GM19467 (cell line): Measurements from ENCODE around the gene OOSP2.
"Not testable (repeated sequence)": the region's sequence is repeated elsewhere in the genome, so short reads cannot be mapped to it uniquely, and the experiment has no call there.

Experiments
- ATAC-seq: cut with Tn5 transposase; IDR thresholded peaks from one replicate; pipeline ENCODE4 v1.9.1; 2021; ENCODE audit warnings: mild to moderate bottlenecking, moderate library complexity; ENCODE audit not compliant: unreplicated experiment

Gene OOSP2

GRCh38 chr11:60040109-60040508 lies at the start of gene OOSP2:
TSS of gene OOSP2 (plus strand) at chr11:60040409. CDS start at chr11:60040460, 51 bp downstream.
- no peak for ATAC-seq

GRCh38 chr11:59990421-59990820 lies 49.8 kb upstream of the OOSP2 start:
- no peak for ATAC-seq

DNA sequence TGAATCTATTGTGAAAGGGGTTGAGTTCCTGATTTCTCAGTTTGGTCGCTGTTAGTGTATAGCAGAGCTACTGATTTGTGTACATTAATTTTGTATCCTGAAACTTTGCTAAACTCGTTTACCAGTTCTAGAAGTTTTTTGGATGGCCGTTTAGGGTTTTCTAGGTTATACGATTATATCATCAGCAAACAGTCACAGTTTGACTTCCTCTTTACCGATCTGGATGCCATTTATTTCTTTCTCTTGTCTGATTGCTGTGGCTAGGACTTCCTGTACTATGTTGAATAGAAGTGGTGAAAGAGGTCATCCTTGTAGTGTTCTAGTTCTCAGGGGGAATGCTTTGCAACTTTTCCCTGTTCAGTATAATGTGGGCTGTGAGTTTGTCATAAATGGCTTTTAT lies 47.8 kb upstream of the OOSP2 start:
- ATAC-seq = no peak

- no peak for ATAC-seq
These were observed 42.4 kb upstream of the OOSP2 start for GRCh38 chr11:59997800-59998199.

DNA sequence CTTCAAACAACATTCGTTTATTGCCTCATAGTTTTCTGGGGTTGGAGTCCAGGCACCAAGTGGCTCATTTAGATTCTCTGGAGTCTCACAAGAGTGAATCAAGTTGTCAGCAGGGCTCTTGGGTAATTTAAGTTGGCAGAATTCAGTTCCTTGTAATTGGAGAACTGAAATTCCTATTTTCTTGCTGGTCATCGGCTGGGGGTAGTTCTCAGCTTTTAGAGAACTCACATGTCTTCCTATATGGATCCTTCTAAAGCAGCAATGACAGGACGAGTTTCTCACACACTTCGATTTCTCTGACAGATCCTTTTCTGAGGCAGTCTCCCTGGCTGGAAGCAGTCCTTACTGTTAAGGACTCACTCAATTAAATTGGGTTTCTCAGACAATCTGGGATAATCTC lies 40.5 kb upstream of the OOSP2 start:
- ATAC-seq = no peak

DNA sequence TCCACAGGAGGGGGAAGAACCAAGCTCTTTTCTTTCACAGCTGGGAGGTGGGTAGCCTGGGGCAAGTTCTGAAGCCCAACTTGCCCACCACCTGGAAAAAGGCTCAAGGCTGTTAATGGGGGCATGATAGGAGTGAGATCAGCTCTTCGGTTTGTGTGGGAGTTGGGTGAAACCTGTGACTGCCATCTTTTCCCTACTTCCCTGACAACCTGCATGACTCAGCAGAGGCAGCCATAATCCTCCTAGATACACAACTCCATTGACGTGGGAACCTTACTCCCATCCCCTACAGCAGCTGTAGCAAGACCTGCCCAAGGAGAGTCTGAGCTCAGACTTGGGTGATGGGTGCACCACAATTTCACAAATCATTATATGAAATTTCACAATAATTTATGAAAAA lies 36.5 kb upstream of the OOSP2 start:
- ATAC-seq = no peak

- ATAC-seq = no peak
These were observed 34.8 kb upstream of the OOSP2 start for GRCh38 chr11:60005360-60005759.

- no peak for ATAC-seq
These were observed 23.3 kb upstream of the OOSP2 start, which contains the start of gene OOSP4B for GRCh38 chr11:60016881-60017280. TSS of gene OOSP4B (plus strand) at chr11:60017181.

- ATAC-seq = no peak
These were observed 22.2 kb upstream of the OOSP2 start for GRCh38 chr11:60018058-60018457.

DNA sequence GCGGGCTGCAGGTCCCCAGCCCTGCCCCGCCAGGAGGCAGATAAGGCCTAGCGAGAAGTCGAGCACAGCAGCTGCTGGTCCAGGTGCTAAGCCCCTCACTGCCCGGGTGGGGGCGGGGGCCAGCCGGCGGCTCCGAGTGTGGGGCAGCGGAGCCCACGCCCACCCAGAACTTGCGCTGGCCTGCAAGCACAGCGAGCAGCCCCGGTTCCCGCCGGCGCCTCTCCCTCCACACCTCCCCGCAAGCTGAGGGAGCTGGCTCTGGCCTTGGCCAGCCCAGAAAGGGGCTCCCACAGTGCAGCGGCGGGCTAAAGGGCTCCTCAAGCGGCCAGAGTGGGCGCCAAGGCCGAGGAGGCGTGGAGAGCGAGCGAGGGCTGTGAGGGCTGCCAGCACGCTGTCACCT lies 19.8 kb upstream of the OOSP2 start:
- ATAC-seq = not testable (repeated sequence)

DNA sequence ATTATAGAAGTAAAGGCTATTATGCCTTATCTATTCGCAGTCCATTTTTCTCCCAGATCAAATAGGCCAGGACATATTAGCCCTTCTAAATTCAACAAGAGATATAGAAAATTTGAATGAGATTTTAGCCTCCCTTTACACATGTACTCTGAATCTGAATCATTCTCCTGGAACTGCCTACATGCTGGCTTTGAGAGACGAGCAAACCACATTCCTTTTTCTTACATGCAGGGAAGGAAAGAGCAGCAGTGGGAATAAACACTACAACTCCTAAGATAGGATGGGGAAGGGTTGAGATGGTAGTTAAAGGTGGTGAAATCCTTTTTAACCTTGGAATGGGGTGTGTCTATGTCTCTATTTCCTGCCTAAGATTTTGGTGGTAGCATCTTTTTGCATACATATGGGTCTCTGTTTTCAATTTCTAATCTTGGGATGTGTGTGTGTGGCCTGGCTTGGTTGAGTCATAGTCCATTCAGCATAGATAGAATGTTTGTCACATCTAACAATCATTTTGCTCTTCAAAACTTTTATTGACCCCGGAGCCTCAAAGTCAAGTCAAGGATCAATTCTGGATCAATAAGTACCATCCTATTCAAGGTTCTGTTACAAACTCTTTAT lies 11.1 kb upstream of the OOSP2 start:
- no peak for ATAC-seq

DNA sequence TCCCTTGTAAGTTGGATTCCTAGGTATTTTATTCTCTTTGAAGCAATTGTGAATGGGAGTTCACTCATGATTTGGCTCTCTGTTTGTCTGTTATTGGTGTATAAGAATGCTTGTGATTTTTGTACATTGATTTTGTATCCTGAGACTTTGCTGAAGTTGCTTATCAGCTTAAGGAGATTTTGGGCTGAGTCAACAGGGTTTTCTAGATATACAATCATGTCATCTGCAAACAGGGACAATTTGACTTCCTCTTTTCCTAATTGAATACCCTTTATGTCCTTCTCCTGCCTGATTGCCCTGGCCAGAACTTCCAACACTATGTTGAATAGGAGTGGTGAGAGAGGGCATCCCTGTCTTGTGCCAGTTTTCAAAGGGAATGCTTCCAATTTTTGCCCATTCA lies 10.2 kb downstream of the OOSP2 start:
- ATAC-seq = not testable (repeated sequence)

GRCh38 chr11:60050839-60051238 lies 10.6 kb downstream of the OOSP2 start:
- not testable (repeated sequence) for ATAC-seq

DNA sequence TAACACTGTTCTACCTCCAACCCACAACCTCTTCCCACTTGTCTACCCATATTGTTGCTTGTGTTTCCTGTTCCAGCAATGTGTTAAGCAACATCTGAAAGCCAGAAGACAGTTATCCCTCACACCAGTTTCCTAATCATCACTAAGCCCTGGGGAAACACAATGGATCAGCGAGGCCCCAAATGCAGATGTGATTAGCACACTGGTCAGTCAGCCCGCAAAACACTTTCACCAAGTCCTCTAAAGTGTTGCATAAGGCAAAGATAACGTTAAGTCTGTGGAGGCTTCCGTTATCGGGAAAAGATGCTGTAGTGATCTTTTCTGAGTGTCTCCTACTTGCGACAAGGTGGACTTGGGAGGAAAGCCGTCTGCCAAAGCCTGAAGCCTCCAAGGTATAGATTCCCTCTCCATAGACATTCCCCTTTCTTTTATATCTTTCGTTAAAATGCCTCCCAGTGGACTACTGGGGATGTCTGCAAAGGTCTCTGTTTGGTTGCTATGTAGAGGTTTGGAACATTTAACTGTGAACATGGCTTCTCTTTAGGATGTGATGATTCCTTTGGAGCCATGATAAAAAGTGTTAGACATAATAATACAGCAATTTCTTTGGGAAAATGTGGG lies 16.2 kb downstream of the OOSP2 start, which contains the start of gene MS4A3:
Gene MS4A3 (plus strand): TSS at position 317 of the 621 bp plus-strand sequence. CDS start 4,496 bp downstream, outside the sequence.
- ATAC-seq = no peak

DNA sequence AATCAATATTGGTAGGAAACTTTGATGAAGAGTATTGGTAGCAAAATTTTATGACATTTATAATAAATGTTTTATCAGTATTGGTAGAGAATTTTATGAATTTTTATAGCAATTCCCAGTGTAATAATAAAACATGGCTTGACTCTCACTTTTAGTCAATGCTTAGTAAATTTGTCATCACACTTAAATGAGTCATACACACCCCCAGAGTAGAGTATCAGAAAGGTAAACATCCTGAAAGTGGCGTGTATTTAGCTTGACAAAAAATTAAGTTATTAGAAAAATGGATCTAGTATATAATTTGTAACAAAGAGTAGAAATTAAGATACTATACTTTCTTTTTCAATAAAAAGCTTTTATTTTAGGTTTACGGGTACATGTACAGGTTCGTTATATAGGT lies 18.8 kb downstream of the OOSP2 start:
- no peak for ATAC-seq

DNA sequence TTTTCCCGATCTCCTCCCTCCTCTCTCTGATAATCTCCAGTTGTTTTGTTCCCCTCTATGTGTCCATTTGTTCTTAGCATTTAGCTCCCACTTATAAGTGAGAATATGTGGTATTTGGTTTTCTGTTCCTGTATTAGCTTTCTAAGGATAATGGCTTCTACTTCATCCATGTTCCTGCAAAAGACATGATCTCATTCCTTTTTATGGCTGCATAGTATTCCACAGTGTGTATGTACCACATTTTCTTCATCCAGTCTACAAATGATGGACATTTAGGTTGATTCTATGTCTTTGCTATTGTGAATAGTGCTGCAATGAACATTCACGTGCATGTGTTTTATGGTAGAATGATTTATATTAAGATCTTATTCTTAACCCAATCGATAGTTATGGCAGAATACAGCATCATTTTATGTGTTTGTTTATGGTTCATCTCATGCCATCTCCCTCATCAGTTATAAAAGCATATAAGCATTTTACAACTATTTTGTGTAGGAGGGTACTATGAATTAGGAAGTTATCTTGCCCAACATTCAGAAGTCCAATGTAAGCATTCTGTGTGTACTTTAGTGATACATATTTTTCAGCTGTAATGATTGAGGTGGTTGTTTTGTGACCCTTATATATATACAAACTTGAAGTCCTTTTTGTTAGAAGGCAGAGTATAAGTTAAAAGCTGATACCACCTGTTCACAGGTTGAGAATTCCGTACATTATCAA lies 19.5 kb downstream of the OOSP2 start:
- ATAC-seq = no peak

DNA sequence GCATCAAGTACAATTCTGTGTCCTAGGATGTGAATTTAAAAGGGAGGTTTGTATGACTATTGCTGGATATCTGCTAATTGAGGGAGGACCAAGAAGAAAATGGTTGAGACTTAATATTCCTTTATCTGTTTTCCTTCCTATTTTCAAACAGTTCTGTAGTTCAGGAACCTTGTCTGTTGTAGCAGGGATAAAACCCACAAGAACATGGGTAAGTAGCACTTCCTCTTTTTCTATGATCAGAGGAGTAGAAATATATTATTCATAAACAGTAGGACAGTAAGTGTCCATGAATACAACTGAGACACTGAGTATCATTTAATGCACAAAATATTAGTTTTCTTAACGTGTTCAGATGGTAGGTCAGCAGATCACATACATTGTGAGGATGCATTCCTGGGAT lies 23.9 kb downstream of the OOSP2 start:
- no peak for ATAC-seq

DNA sequence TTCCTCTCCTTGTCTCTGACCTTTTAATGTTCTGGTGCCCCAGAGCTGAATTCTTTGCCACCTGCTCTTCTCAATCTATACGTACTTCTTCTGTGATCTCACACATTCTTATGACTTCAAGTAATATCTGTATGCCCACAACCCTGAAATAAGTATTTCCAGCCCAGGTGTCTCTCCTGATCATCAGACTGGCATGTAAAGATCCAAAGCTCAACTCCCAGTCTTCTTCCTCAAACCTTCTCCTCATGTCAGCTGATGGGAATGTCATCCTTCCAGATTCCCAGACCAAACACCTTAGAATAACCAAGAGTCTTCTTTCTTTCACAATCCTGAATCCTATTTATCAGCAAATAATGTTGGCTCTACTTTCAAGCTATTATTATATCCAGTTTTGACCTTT lies 25.6 kb downstream of the OOSP2 start:
- no peak for ATAC-seq

DNA sequence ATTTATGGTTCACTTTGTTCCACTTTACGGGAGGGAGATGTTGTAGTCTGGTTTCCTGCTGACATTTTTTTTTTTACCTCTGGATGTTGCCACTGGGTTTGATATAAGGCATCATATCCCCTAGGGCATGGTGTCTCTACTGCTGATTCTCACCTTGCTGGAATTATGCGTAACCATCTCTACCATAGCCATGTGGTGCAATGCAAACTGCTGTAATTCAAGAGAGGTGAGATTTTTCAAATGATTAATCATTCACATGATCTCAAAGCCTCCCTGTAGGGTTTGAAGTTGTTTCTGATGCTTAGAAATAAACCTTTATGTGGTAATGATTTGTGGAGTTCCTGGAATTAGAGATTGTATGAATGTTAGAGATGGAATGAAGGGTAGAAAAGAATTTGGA lies 29.2 kb downstream of the OOSP2 start:
- ATAC-seq = no peak

DNA sequence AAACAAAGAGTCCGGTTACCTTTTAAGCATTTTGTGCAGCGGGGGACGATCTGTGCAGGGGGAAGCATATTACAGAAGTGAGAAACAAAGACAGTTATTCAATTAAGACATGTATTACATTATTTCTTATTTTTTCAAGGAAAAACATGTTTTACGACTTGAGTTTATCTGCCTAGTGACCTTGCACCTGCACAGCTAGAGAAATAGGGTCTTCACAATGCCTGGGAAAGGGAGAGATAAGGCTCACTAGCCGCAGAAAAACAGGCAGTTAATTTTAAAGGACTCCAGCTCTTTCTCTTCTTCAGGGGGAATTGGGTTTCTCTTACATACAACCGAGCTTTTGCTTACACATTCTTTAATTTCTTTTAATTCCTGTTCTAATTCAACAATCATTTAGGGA lies 31.4 kb downstream of the OOSP2 start:
- not testable (repeated sequence) for ATAC-seq

DNA sequence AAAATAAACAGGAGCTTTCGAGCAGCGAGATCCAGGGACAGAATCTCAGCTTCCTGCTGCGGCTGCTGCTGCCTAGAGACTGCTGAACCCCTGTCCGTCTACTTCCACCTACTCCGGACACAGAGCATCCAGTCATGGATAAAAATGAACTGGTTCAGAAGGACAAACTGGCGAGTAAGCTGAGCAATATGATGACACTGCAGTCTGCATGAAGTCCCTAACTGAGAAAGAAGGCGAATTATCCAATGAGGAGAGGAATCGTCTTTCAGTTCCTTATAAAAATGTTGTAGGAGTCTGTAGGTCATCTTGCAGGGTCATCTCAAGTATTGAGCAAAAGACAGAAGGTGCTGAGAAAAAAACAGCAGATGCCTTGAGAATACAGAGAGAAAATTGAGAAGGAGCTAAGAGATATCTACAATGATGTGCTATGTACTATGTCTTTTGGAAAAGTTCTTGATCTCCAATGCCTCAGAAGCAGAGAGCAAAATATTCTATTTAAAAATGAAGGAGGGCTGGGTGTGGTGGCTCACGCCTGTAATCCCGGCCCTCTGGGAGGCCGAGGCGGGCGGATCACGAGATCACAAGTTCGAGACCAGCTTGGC lies 37.1 kb downstream of the OOSP2 start:
- no peak for ATAC-seq

DNA sequence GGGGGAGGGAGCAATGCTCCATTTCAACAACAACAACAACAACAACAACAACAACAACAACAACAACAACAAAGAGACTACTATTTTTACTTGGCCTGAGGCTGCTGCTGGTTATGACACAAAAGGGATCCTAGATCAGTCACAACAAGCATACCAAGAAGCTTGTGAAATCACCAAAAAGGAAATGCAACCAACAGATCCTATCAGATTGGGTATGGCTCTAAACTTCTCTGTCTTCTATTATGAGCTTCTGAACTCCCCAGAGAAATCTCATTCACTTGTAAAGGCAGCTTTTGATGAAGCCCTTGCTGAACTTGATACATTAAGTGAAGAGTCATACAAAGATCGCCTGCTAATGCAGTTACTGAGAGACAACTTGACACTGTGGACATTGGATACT lies 37.8 kb downstream of the OOSP2 start:
- no peak for ATAC-seq
